ENCODE data around the gene RPL36.
"Not testable (repeated sequence)": the region's sequence is repeated elsewhere in the genome, so short reads cannot be mapped to it uniquely, and the experiment has no call there.

Gene RPL36

GRCh38 chr19:5718037-5718578, 28.0 kb downstream of the RPL36 start:
- peaks cover 32% of the 10 kb centered on the region for H3K36me3 ChIP-seq (ENCODE audit: insufficient read depth, low read depth, low read length)

GRCh38 chr19:5718579-5719273, 28.6 kb downstream of the RPL36 start:
- H3K36me3 ChIP-seq (ENCODE audit: insufficient read depth, low read depth, low read length): peaks cover 26% of the 10 kb centered on the region
- H3K27ac ChIP-seq (ENCODE audit: low read length): peak overlapping the region; percentile 75
- H3K9me3 ChIP-seq (ENCODE audit: insufficient read depth, low read depth, low read length): no peaks in the 10 kb centered on the region
- peak overlapping the region; percentile 99 for H3K9ac ChIP-seq (ENCODE audit: low read depth, low read length)
- H3K4me1 ChIP-seq (ENCODE audit: insufficient read depth, low read length): no peaks in the 10 kb centered on the region
- H3K27me3 ChIP-seq (ENCODE audit: insufficient read depth, low read length): no peaks in the 10 kb centered on the region
- H3K4me3 ChIP-seq (ENCODE audit: low read length): peak overlapping the region; percentile 99

More at GRCh38 chr19:5718037-5718578, 28.0 kb downstream of the RPL36 start:
- H3K4me3 ChIP-seq (ENCODE audit: low read length): peak overlapping the region; percentile 99
- no peaks in the 10 kb centered on the region for H3K9me3 ChIP-seq (ENCODE audit: insufficient read depth, low read depth, low read length)
- peak overlapping the region; percentile 99 for H3K9ac ChIP-seq (ENCODE audit: low read depth, low read length)
- H3K27me3 ChIP-seq (ENCODE audit: insufficient read depth, low read length): no peaks in the 10 kb centered on the region
- H3K27ac ChIP-seq (ENCODE audit: low read length): no peak overlapping the region
- no peaks in the 10 kb centered on the region for H3K4me1 ChIP-seq (ENCODE audit: insufficient read depth, low read length)

- peaks cover 20% of the 10 kb centered on the region for H3K36me3 ChIP-seq (ENCODE audit: insufficient read depth, low read depth, low read length)
- peak overlapping the region; percentile 75 for H3K27ac ChIP-seq (ENCODE audit: low read length)
- peak overlapping the region; percentile 99 for H3K9ac ChIP-seq (ENCODE audit: low read depth, low read length)
- H3K4me3 ChIP-seq (ENCODE audit: low read length): peak overlapping the region; percentile 99
- H3K9me3 ChIP-seq (ENCODE audit: insufficient read depth, low read depth, low read length): no peaks in the 10 kb centered on the region
- no peaks in the 10 kb centered on the region for H3K4me1 ChIP-seq (ENCODE audit: insufficient read depth, low read length)
- H3K27me3 ChIP-seq (ENCODE audit: insufficient read depth, low read length): no peaks in the 10 kb centered on the region
Measured at GRCh38 chr19:5719274-5719960, 29.3 kb downstream of the RPL36 start.

GRCh38 chr19:5719961-5720790, 30.1 kb downstream of the RPL36 start, which contains the start of the genes CATSPERD and LONP1:
Gene CATSPERD (plus strand): TSS chr19:5720637. CDS start chr19:5720738, 101 bp downstream.
Gene LONP1 (minus strand): TSS chr19:5720146. CDS start chr19:5720132, 14 bp downstream.
- no peaks in the 10 kb centered on the region for H3K27me3 ChIP-seq (ENCODE audit: insufficient read depth, low read length)
- H3K36me3 ChIP-seq (ENCODE audit: insufficient read depth, low read depth, low read length): peaks cover 15% of the 10 kb centered on the region
- H3K9me3 ChIP-seq (ENCODE audit: insufficient read depth, low read depth, low read length): no peaks in the 10 kb centered on the region
- H3K9ac ChIP-seq (ENCODE audit: low read depth, low read length): peak within 1 kb of the TSS; percentile 99
- H3K27ac ChIP-seq (ENCODE audit: low read length): peak within 1 kb of the TSS; percentile 81
- peak within 1 kb of the TSS; percentile 99 for H3K4me3 ChIP-seq (ENCODE audit: low read length)
- no peaks in the 10 kb centered on the region for H3K4me1 ChIP-seq (ENCODE audit: insufficient read depth, low read length)

- H3K4me3 ChIP-seq (ENCODE audit: low read length): no peak overlapping the region
- H3K9me3 ChIP-seq (ENCODE audit: insufficient read depth, low read depth, low read length): no peaks in the 10 kb centered on the region
- H3K27ac ChIP-seq (ENCODE audit: low read length): no peak overlapping the region
- no peaks in the 10 kb centered on the region for H3K27me3 ChIP-seq (ENCODE audit: insufficient read depth, low read length)
- no peak overlapping the region for H3K9ac ChIP-seq (ENCODE audit: low read depth, low read length)
- no peaks in the 10 kb centered on the region for H3K36me3 ChIP-seq (ENCODE audit: insufficient read depth, low read depth, low read length)
- no peaks in the 10 kb centered on the region for H3K4me1 ChIP-seq (ENCODE audit: insufficient read depth, low read length)
Measured at GRCh38 chr19:5727453-5728050, 37.5 kb downstream of the RPL36 start.

GRCh38 chr19:5733172-5733571, 43.1 kb downstream of the RPL36 start:
- not testable (repeated sequence) for H3K4me3 ChIP-seq (ENCODE audit: low read length); H3K9ac ChIP-seq (ENCODE audit: low read depth, low read length); H3K36me3 ChIP-seq (ENCODE audit: insufficient read depth, low read depth, low read length); H3K27ac ChIP-seq (ENCODE audit: low read length); H3K9me3 ChIP-seq (ENCODE audit: insufficient read depth, low read depth, low read length); H3K4me1 ChIP-seq (ENCODE audit: insufficient read depth, low read length); H3K27me3 ChIP-seq (ENCODE audit: insufficient read depth, low read length)

GRCh38 chr19:5738423-5738822, 48.3 kb downstream of the RPL36 start:
- Histone ChIP-seq H3K27me3 (ENCODE audit: insufficient read depth, low read length) (no peaks in the 10 kb centered on the region), H3K9ac (ENCODE audit: low read depth, low read length) (no peak overlapping the region), H3K4me1 (ENCODE audit: insufficient read depth, low read length) (no peaks in the 10 kb centered on the region), H3K4me3 (ENCODE audit: low read length) (no peak overlapping the region), H3K27ac (ENCODE audit: low read length) (no peak overlapping the region), H3K36me3 (ENCODE audit: insufficient read depth, low read depth, low read length) (no peaks in the 10 kb centered on the region), H3K9me3 (ENCODE audit: insufficient read depth, low read depth, low read length) (no peaks in the 10 kb centered on the region)

Measured in iPS-20b (cell line).